SH-SY5Y (cell line): ENCODE results near the gene C1QL2.

Experiments used
- GATA2 ChIP-seq: IDR thresholded peaks from 2 replicates; pipeline ENCODE4 v1.6.1; 2011; ENCODE audit warnings: mild to moderate bottlenecking, low read depth, low read length
- GATA3 ChIP-seq: IDR thresholded peaks from 2 replicates; pipeline ENCODE4 v1.6.1; 2011; ENCODE audit warnings: low read depth, mild to moderate bottlenecking, low read length, moderate library complexity

DNA sequence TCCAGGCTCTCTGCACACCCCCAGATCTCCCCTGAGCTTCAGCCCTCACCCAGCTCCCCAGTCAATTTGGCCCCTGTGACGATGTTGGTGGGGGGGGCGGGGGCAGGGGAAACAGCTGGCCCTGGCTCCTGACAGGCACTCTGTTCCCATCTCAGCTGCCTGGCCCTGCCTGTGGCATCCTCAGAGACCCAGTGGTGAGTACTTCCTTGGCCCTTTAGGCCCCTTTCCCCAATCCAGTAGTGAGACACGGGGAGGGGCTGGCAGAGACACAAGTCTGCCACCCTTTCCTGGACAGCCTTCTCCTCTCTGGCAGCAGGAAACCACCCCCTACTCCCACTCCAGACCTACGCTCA is 19.3 kb upstream of the C1QL2 start:
- TF ChIP-seq GATA3 (no peak), GATA2 (no peak)
